Mesenteric fat pad (tissue), 1 donor: ENCODE data around the gene ENPP4. TPM values are rescaled to one million over a fixed set of nuclear protein-coding genes. Genes with fewer than 3 reads are reported as not detected.
"Not testable (repeated sequence)": the region's sequence is repeated elsewhere in the genome, so short reads cannot be mapped to it uniquely, and the experiment has no call there.

Source experiments
- DNase-seq: peaks from one replicate; pipeline ENCODE4 v3.0.0-alpha.2; 2020; ENCODE audit warnings: low spot score
- long read RNA-seq: library from polyadenylated mRNA; unstranded; transcript quantifications from one replicate; pipeline ENCODE4 v2.0.0, GENCODE V29; 2020
- total RNA-seq: library from RNA; stranded (reverse); fragmentation: NEBNext Ultra II Directional; extraction: Animal tissue kit (Norgen Biotek cat#: 25700); gene quantifications from one replicate; pipeline ENCODE4 v1.2.1, GENCODE V29; 2021
- donor health status: DM: yes; HTN: yes; CAD: no.

ENPP4 gene, protein sequence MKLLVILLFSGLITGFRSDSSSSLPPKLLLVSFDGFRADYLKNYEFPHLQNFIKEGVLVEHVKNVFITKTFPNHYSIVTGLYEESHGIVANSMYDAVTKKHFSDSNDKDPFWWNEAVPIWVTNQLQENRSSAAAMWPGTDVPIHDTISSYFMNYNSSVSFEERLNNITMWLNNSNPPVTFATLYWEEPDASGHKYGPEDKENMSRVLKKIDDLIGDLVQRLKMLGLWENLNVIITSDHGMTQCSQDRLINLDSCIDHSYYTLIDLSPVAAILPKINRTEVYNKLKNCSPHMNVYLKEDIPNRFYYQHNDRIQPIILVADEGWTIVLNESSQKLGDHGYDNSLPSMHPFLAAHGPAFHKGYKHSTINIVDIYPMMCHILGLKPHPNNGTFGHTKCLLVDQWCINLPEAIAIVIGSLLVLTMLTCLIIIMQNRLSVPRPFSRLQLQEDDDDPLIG
- total RNA-seq = 21.1 TPM
- long read RNA-seq, full-length matches to known transcripts = 12 of 15 reads
- long read RNA-seq, partial matches to known transcripts = 1 of 15 reads
- long read RNA-seq, other reads (novel, unspliced or antisense) = 2 of 15 reads

DNA sequence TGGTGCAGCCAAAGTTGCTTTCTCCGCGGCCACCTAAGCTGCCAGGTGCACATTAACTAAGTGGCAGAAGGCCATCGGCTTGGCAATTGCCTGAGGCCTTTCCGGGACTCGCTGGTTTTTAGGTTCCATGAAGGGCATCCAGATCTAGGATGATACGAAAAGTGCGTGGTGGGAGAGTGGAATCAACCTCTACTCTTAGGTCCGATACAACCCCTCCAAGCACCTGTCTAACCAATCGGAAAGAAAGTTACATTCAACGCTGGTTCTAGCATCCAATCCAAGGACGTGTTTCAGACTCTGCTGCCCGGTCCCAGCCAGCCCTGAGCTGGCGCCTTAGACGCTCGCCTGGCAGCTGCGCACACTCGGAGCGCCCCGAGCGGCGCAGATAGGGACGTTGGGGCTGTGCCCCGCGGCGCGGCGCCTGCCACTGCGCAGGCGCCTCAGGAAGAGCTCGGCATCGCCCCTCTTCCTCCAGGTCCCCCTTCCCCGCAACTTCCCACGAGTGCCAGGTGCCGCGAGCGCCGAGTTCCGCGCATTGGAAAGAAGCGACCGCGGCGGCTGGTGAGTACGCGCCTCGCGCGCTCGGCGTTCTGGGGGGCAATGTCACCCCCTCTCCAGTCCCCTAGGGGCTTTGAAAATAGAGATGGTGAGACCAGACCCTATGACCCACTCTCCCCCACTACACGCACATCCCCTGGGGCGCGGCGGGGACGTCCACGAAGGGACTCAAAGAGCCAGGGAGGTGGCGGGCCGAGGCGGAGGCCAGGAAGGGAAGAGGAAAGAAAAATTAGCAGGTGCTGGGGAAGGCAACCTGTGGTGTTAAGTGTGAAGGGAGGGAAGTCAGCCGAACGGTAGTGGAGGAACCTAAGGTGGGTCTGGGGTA, at the start of gene ENPP4:
ENPP4 (plus strand) TSS at position 361 of the 883 bp plus-strand sequence. CDS start 9,595 bp downstream, outside the sequence.
- DNase-seq = peak; percentile 94

DNA sequence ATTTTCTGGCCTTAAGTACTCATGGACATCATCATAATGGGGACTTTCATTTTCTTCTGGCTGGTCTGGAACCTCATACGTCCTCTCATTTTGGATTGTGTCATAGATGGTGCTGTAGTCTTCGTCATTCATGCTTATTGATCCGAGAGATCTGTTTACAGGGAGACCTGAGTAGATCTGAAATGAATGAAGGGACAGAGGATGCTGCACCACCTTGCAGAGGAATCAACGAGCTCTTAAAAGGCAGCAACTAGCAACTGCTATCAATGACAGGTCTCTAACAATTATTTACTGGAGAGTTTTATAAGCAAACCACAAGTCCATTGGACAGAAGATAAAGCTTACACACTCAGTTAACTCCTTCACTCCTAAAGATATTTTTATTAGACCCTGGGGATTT, 49.7 kb upstream of the ENPP4 start:
- no peak for DNase-seq

DNA sequence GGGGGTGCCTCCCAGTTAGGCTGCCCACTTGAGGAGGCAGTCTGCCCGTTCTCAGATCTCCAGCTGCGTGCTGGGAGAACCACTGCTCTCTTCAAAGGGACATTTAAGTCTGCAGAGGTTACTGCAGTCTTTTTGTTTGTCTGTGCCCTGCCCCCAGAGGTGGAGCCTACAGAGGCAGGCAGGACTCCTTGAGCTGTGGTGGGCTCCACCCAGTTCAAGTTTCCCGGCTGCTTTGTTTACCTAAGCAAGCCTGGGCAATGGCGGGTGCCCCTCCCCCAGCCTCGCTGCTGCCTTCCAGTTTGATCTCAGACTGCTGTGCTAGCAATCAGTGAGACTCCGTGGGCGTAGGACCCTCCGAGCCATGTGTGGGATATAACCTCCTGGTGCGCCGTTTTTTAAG, 44.1 kb upstream of the ENPP4 start:
- DNase-seq = not testable (repeated sequence)

DNA sequence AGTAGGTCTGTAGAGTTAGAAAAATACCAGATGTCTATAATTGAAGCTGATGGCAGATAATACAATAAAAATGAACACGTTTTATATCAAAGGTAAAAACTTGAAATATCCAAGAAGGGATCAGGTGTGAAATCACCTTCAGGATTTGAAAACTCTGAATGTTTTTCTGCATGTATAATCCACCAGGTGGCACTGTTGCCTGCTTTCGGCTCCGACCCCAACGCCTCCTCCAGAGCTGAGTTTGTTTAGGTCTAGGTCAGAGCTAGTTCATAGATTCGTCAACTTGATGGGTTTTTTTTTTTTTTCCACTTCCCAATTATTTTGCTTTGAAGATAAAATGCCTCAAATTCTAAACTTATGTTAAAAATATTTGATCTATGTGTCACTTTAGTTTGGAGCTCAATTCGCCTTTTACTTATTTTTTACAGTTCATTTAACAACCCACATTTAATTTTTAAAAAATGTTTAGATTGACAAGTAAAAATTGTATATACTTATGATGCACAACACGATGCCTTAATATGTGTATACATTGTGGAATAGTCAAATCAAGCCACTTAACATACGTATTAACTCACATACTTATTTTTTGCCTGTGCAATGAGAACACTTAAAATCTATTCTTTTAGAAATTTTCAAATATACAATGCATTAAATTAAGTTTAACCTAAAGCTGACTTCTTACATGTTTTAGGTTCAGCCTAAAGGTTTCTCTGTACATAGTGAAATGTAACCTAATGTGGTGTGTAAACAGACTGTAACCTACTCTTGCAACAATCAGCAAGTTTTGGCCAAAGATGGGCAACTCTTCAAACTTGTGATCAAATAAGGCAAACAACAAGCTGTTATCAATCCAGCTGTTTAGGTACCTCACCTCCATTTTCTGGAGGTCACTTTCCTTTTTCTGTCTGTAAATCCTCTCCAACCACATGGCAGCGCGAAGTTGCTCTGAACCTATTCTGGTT, 39.4 kb upstream of the ENPP4 start:
- DNase-seq = no peak

DNA sequence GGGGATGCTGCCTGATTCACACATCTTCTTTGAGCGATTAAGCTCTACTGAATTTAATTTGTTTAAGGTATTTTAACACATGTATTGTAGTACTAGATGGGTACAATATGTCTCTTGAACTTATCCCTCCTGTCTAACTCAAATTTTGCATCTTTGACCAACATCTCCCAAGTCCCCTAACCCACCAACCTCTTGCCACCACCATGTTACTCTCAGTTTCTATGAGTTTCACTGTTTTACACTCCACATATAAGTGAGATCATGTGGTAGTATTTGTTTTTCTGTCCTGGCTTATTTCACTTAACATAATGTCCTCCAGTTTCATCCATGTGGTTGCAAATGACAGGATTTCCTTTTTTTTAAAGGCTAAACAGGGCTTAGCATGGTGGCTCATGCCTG, 38.7 kb upstream of the ENPP4 start:
- DNase-seq = no peak

DNA sequence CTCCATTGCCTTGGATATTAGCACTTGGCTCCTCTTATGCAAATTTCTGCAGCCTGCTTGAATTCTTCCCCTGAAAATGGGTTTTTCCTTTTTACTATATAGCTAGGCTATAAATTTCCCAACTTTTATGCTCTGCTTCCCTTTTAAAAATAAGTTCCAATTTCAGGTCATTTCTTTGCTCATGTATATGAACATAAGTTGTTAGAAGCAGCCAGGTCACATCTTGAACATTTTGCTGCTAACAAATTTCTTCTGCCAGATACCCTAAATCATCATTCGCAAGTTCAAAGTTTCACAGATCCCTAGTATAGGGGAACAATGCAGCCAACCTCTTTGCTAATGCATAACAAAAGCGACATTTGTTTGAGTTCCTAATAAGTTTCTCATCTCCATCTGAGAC, 34.5 kb upstream of the ENPP4 start:
- no peak for DNase-seq

DNA sequence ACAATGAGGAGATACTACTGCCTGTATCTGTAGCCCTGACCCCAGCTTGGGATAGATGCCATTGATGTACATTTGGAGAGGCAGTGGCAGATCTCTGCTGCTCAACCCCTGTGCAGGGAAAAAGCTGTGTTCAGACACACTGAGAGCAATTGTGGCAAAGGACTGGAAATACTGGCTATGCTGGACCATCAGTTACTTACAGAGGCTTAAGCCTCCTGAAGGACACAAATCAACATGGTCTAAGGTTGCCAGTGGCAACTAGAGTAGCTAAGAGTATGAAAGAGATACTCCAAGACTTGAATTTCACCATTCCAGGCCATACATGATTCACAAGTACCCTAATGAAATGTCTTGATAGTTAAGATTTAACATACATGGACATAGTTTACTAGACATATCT, 32.4 kb upstream of the ENPP4 start:
- DNase-seq = no peak

DNA sequence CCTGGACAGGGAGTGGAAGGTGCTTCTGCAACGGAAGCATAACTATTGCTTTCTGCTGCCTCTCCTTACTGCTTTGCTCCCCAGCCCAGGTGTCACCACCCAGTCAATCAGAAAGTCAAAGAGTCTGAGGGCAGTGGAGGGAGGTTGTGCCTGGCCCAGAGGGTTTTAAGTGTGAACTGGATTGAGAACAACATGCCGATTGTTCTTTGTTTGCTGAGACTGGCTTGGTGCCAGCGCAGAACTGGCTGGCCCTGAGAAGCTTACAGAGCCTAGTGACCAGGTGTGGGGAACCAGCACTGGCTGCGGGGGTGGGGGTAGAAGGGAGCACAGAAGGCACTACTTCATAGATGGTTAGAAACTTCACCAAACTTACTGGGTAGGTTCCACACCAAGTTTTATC, 31.1 kb upstream of the ENPP4 start:
- DNase-seq = no peak

DNA sequence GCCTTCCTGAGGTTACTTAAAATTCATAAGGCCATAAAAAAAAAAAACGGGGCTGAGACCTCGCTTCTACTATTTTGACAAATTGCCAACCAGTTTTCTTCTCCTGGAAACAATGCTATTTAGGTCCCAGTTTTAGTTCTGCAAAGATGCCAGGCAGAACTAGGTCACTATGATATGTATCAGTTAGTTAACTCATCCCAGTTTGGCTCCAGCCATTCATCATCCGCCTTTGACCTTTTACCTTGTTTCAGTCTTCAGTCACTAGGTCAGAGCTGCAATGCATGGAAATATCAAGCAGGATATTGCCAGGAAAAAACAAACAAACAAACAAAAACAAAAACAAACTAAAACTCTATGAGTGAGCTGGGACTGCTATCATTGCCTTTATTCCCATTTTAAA, 29.8 kb upstream of the ENPP4 start:
- DNase-seq = no peak

DNA sequence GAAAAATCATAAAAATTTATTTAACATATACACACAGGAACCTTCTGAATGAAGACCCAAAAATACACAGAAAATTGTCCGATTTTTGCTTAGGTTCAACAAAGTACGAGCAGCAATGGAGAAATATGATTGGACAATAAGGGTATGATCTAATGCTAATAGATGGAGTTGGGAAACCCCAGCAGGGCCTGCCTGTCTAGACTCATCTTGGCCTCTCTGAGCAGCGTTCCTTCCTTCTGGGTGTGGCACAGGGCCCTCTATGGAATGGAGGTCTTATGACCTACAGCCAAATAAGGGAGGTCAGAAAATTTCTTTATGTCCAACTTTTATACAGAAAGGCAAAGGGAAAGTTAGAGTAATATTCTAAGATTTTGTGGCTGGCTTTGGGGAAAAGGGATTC, 27.7 kb upstream of the ENPP4 start:
- DNase-seq = no peak

DNA sequence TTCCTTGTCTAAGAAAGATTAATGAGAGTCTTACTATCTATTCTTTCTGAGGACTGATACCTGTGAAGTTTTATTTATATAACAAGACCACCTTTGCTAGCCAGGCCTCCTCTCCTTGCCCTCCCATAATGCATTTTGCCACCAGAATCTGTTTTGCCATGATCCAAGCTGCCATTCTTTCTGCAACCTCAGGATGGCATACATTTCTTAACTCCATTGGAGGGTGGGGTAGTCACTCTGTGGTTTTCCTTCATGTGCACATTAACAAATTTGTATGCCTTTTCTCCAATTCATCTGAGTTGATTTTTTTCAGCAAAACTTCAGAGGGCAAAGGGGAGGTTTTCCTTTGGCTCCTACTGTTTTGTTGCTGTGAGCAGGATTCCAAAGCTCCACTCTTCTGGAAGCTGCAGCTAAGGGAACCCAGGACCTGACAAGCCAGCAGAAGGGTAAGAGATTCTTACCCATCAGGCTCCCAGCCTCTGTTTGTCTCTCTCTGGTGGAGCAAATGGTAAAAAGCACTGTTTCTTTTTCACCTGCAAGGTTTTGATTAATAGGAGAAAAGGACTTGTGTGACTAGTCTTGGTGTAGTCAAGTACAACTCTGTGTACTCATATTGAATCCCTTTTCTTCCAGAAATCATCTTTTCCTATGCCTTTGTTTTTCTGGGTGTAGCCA, 26.2 kb upstream of the ENPP4 start:
- DNase-seq = no peak

DNA sequence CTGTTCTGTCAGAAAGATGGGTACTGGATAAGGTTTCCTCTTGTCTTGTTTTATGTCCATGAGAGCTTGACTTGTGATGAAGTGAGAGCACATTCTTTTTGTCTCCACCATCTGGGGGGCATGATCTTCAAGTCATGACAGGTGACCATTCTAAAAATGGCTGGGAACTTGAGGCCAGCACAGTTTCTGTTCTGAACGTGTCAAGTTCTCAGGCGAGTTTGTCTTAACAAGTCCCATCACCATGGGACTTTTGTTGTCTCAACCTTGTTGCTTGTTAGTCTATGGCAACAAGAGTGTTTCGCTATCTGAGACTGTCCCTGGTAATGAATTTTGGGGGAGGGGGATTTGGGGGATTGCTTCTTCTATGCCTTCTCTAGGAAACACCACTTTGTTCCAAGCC, 25.6 kb upstream of the ENPP4 start:
- no peak for DNase-seq

DNA sequence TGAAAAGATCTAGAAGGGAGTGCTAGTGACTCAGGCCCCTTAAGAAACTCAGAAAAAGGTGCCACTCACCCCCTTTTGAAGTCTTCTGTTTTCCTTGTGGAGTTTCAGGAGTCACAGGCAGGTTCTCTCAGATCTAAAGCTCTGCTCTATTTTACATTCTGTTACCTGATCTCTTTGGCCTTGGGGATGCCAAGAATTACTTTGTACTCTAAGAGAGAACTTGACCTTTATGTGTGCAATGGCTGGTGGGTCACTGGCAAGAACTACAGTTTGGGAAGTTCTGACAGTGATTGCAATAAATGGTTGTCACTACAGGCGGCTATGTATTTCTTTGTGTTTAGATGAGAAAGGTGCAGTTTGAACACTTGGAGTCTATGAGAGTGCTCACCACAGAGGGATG, 24.2 kb upstream of the ENPP4 start:
- DNase-seq = no peak

DNA sequence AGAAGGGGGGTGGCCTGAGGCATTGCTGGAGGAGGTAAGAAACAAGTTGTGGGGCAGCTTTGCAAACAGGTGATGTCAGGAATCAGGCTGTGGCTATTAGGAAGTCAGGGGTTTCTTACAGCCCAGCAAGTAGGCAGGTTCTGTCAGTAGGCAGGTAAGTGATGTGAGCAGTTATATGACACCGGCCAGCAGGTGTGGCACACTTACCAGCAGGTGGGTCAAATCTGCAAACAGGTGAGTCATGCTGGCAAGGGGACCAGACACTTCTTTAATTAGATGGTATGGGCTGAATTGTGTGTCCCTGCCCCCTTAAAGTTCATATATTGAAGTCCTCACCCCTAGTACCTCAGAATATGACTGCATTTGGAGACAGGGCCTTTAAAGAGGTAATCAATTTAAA, 16.4 kb upstream of the ENPP4 start:
- no peak for DNase-seq

DNA sequence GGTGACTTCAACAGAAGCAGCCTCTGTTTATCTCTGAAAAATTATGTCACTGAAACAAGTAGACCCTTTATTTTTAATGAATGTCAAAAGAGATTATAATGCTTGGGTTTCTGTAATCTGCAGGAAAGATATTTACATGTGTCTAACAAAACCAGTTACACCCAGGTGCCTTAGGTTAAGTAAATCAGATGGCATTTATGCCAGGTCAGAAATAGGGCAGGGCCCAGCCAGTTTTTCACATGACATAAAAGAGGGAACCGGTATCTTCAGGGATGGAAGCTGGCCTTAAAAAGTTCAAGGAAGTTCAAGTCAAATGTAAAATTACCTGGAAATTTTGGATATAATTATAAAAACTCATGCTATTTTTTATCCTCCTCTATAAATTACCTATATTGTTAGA, 14.2 kb upstream of the ENPP4 start:
- DNase-seq = no peak

DNA sequence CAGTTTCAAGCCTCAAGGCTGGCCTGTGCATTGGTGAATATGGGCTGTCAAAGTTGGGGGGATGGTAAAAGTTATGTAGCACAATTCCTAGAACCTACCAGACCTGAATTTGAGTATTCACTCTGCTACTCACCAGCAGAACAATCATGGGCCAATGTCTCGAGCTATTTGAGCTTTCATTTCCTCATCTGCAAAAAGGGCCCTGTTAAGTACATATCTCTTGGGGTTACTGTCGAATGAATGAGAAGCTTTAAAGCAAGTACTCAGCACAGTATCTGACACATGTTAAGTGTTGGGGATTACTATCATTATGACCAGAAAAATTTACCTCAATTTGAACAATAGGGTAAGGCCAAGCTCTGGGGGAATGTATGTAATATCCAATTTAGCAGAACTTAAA, 13.5 kb upstream of the ENPP4 start:
- DNase-seq = no peak

DNA sequence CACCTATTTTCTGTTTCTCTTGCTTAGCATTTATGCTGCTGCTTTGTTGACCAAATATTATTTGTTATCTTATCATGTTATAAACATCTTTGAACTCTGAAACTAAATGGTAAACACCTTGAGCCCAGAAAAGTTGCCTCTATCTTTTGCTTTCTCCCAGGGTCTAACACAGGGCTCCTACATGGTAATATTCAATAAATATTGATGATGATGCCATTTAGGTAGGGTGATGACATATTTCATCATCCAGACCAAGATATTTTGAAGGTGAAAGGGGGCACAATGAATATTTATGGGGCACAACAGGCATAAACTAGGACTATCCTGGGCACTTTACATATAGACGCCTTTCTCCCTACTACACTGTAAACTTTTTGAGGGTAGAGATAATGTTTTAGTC, 11.6 kb upstream of the ENPP4 start:
- DNase-seq = no peak

DNA sequence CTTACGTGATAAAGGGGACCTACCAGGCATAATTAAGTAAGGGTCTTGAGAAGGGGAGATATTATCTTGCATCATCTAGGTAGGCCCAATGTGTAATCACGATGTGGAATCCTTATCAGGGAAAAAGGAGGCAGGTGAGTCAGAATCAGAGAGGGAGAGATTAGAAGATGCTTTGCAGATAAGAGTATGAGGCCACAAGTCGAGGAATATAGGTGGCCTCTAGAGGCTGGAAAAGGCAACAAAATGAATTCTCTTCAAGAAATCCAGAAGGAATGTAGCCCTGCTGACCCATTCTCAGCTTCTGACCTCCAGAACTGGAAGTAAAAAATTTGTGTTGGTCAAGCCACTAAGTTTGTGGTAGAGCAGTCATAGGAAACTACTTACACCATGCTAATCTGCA, 11.0 kb upstream of the ENPP4 start:
- DNase-seq = no peak

DNA sequence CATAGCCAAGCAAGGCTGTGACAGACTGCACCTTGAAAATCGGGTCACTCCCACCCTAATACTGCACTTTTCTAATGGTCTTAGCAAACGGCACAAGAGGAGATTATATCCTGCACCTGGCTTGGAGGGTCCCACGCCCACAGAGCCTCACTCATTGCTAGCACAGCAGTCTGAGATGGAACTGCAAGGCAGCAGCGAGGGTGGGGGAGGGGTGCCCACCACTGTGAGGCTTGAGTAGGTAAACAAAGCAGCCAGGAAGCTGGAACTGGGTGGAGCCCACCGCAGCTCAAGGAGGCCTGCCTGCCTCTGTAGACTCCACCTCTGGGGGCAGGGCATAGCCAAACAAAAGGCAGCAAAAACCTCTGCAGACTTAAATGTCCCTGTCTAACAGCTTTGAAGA, 10.1 kb upstream of the ENPP4 start:
- not testable (repeated sequence) for DNase-seq

DNA sequence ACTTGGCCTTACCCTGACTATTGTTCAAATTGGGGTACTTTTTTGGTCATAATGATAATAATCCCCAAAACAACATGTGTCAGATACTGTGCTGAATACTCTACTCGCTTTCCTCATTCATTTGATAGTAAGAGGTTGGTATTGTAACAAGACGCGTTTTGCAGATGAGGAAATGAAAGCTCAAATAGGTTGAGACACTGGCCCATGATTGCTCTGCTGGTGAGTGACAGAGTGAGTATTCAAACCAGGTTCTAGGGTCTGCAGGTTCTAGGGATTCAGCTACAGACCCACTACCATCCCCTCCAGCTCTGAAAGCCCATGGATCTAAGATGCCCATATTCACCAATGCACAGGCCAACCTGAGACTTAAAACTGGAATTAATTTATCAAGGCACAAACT, 1.3 kb upstream of the ENPP4 start:
- DNase-seq = no peak

DNA sequence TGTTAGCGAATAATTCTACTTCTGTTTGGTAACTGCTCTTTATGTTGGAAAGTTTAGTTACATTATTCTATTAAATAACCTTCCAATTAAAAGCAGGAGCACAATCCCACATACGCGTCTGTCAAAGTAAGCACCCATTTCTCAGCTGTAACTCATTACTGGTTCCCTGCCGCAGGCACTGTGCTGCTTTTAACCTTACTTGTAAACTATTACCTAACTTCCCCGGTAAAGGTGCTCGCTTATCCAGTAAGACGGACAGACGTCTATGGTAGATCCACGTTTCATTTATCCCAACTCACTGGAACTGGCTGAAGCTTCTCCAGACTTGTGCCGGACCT, 529 bp upstream of the ENPP4 start:
- DNase-seq = no peak
